Stimulated activated CD4-positive, alpha-beta T cell treated with anti-CD3 and anti-CD28 coated beads, Interleukin-4, amount 100 ng/mL, for 24 hours (primary cell): Measurements from ENCODE around the gene MEGF11.

Source experiments
- DNase-seq: peaks from one replicate; pipeline ENCODE4 v3.0.0-alpha.2; 2020

Gene MEGF11

GRCh38 chr15:66108483-66109265, 144.9 kb downstream of the MEGF11 start:
- DNase-seq, result no peak

- no peak for DNase-seq
Measured at GRCh38 chr15:66107070-66107469, 146.5 kb downstream of the MEGF11 start.

- no peak for DNase-seq
Measured at GRCh38 chr15:66105286-66106265, 148.0 kb downstream of the MEGF11 start.

- DNase-seq, result no peak
Measured at GRCh38 chr15:66103293-66103590, 150.3 kb downstream of the MEGF11 start.

DNA sequence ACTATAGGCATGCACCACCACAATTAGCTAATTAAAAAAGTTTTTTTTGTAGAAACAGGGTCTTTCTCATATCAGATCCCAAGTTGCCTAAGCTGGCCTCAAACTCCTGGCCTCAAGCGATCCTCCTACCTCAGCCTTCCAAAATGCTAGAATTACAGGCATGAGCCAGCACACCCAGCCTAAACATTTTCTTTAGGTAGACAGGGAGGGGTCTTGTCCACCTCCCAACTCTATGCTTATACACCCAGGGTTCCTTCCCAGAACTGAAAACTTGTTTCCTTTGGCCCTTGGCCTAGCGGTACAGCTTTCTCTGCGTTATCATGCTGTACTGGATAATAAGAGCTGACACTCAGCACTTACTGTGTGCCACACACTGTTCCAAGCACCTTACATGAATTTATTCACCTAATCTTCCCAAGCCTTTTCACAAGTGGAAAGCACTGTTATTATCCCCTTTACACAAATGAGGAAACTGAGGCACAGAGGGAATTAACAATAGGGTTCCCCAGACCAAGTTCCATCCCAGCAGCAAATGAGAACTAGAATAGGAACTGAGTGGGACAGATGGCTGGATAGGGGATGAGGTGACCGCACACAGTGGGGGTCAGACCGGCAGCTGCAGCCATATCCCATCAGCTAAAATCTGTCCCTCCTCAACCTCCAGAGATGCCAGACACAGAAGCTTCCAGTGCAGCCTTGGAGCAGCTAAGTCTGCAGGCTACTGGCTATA, 150.8 kb downstream of the MEGF11 start:
- no peak for DNase-seq

DNA sequence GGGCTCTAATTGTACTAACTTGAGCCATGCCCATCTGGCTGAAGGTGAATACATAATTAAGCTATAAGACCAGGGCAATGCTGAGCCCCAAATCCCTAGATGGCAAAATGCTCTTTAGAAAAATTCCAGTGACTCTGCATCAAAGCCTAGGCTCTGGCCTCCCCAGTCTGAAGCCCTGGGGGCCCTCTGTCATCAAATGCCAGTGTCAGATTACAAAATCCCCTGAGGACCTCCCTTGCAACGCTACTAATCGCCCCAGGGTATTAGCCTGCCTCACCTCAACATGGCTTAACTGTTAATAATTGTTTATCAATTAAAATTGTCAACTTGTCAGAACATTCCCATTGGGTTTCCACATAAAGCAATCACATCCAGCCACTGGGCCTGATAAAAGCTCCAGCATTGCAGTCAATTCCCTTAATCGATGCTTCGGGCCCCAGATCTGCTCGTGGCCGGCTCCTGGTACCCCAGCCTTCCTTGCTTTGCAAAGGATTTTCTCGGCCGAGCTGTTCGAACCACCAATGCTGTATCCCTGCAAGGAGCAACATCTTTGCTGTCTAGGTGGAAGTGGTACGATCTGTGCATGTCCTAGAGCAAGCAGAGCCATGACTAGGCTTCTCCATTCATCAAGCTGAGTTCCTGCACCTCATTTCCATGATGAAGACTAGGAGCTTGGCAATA, 151.7 kb downstream of the MEGF11 start:
- no peak for DNase-seq

GRCh38 chr15:66100761-66101160, 152.8 kb downstream of the MEGF11 start:
- DNase-seq, result no peak

DNA sequence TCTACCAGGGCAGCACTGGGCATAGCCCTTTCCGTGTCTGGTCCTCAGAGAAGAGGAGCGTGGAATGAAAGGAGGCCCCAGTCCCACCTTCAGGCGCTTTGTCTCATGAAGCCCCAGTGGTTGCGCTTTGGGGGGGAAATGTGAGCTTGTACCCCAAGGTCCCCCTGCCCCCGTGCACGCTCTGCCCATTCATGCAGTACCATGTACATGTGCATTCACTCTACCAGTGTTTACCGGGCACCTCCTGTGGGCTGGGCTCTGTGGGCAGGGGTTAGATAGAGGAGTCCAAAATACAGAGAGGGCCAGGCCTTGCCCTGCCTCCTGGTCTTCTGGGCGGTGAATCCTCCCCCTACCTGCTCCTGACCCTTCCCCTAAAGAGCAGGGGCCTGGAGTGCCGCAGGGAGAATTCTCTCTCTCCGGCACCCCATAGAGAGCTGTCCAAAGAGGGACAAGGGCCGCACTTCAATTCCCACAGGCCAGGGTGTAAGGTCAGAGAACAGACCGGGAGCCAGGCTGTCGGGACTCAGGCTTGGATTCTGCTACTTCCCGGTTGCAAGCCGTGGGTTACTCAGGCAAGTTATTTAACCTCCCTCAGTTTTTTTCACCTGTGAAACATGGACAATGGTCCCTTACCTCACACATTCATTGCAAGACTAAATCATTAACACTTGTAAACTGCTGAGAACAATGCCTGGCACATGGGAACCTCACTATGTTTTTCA, 153.4 kb downstream of the MEGF11 start:
- DNase-seq, result no peak

DNA sequence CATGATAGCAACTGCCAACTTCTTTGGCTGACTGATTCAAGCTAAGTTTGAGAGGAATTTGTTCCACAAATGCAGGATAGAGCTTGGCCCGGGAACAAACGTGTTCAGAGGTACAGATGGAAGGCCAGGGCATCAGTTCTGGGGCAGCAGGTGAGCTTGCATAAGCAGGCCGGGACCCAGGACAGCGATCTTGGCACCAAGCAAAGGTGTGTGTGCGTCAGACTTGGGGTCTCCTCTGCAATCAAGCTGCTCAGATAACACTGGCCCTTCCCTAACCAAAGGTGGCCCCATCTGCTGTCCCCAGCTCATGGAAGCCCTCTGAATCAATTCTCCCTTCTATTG, 155.6 kb downstream of the MEGF11 start:
- no peak for DNase-seq

- DNase-seq, result no peak
Measured at GRCh38 chr15:66097151-66098021, 156.2 kb downstream of the MEGF11 start.

DNA sequence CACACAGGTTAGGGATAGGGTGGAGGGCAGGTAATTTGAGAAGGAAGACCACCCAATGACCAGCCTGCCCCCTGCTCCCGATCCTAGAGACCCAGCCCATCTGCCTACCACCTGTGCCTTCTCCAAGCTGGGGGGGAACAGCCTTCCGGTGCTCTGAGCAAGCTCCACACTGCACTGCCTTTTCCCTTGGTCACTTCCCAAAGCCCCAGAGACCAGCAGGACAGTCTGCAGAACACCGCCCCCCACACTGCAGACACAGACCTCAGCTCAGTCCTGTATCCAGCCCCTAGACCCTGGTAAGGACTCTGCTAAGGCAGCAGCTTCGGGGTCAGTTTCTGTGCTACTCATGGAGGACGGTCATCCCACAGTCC, 156.9 kb downstream of the MEGF11 start:
- no peak for DNase-seq

DNA sequence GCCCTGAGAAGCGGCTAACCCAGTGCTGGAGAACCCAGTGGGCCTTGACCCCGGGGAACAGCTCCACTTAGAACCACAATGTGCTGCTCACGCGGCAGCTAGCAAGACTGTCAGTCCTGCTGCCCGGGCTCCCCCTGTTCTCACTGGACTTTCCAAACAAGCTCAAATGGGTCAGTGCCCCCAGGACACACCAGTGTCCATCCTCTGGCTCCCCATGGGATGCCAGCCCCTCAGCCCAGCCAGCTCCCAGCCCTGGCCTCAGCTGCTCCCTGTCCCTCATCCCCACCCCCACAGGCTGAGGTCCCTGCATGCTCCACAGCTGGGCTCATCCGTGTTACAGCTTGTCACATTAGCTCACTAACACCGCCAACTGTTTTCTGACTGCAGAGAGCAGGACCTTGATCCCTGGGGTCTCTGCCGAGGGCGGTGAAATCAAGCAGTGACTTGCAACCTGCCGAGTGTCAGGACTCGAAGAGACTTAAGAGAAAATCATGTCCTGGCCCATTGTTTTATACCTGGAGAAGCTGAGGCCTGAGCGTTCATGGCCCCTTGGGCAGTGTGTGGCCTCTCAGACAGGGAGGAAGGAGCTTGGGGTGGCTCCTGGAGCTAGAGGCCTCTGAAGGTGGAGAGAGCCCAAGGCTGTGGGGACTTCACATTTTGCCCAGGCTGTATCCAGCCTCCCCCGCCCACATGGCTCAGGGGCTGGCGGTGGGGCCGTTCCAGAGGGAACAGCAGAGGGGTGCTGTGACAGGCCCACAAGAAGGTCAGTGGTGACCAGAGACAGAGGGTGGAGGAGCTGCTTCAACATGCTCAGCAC, 157.5 kb downstream of the MEGF11 start:
- no peak for DNase-seq

- DNase-seq, result no peak
Measured at GRCh38 chr15:66094331-66094730, 159.2 kb downstream of the MEGF11 start.

- no peak for DNase-seq
Measured at GRCh38 chr15:66092053-66093016, 161.2 kb downstream of the MEGF11 start.

GRCh38 chr15:66089509-66089908, 164.0 kb downstream of the MEGF11 start:
- no peak for DNase-seq

- no peak for DNase-seq
Measured at GRCh38 chr15:66089049-66089448, 164.5 kb downstream of the MEGF11 start.

DNA sequence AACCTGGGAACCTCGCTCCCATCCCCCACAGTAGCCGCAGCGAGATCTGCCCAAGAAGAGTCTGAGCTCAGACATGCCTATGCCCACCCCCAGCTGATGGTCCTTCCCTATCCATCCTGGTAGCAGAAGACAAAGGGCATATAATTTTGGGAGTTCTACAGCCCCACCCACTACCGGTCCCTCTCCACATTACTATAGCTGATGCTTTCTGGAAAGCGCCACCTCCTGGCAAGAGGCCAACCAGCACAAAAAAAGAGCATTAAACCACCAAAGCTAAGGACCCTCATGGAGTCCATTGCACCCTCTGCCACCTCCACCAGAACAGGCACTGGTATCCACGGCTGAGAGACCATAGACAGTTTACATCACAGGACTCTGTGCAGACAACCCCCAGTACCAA, 168.4 kb downstream of the MEGF11 start:
- peak; percentile 22 for DNase-seq

GRCh38 chr15:66084704-66085103, 168.8 kb downstream of the MEGF11 start:
- no peak for DNase-seq
